ENCODE measurements around the gene IL18BP.

IL18BP gene

DNA sequence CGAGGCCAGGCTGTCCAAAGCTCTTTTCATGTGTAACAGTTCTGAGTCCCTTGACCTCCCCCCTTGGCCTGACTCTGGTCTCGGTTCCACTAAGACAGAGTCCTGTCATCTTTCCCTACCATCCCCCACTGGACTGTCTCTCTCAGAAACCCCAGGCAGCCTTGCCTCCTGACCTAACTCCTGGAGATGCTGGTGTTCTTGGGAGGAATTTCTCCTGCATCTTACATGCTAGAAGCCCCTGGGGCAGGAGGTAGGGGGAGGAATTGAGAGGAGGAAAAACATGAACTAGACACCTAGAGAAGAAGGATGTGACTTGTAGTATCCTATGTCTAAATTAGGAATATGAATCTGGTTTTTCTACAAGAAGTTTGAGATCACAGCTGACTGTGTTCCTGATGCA lies 648 bp upstream of the IL18BP start:
- no peak overlapping the region for H3K27ac ChIP-seq
- TF ChIP-seq, protein P1, sequence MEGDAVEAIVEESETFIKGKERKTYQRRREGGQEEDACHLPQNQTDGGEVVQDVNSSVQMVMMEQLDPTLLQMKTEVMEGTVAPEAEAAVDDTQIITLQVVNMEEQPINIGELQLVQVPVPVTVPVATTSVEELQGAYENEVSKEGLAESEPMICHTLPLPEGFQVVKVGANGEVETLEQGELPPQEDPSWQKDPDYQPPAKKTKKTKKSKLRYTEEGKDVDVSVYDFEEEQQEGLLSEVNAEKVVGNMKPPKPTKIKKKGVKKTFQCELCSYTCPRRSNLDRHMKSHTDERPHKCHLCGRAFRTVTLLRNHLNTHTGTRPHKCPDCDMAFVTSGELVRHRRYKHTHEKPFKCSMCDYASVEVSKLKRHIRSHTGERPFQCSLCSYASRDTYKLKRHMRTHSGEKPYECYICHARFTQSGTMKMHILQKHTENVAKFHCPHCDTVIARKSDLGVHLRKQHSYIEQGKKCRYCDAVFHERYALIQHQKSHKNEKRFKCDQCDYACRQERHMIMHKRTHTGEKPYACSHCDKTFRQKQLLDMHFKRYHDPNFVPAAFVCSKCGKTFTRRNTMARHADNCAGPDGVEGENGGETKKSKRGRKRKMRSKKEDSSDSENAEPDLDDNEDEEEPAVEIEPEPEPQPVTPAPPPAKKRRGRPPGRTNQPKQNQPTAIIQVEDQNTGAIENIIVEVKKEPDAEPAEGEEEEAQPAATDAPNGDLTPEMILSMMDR (IDR thresholded peaks at IDR 0.05) = no peak
- H3K9ac ChIP-seq = no peak overlapping the region
- no peak overlapping the region for H2AFZ ChIP-seq
- H3K9me3 ChIP-seq (ENCODE audit: control insufficient read depth, low read length) = no peaks in the 10 kb centered on the region
- H3K4me1 ChIP-seq = no peaks in the 10 kb centered on the region
- no peaks in the 10 kb centered on the region for H3K36me3 ChIP-seq (ENCODE audit: control insufficient read depth, insufficient read depth, low read length)
- H3K27me3 ChIP-seq (ENCODE audit: control insufficient read depth, insufficient read depth, low read length) = no peaks in the 10 kb centered on the region
- H3K4me3 ChIP-seq (ENCODE audit: low read depth, low read length) = no peak overlapping the region
- no peaks in the 10 kb centered on the region for H3K79me2 ChIP-seq
- H3K4me2 ChIP-seq (ENCODE audit: low read length) = no peak overlapping the region

DNA sequence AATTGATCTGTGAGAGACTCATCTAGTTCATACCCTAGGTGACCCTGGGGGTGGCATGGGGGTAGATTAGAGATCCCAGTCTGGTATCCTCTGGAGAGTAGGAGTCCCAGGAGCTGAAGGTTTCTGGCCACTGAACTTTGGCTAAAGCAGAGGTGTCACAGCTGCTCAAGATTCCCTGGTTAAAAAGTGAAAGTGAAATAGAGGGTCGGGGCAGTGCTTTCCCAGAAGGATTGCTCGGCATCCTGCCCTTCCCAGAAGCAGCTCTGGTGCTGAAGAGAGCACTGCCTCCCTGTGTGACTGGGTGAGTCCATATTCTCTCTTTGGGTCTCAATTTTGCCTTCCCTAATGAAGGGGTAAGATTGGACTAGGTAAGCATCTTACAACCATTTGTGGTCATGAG lies 653 bp downstream of the IL18BP start:
- Histone ChIP-seq H3K27ac (peak overlapping the region; percentile 47), H3K4me3 (ENCODE audit: low read depth, low read length) (no peak overlapping the region), H3K36me3 (ENCODE audit: control insufficient read depth, insufficient read depth, low read length) (no peaks in the 10 kb centered on the region), H3K9me3 (ENCODE audit: control insufficient read depth, low read length) (no peaks in the 10 kb centered on the region), H3K4me1 (no peaks in the 10 kb centered on the region), H2AFZ (no peak overlapping the region), H3K79me2 (no peaks in the 10 kb centered on the region), H3K4me2 (ENCODE audit: low read length) (no peak overlapping the region), H3K9ac (no peak overlapping the region), H3K27me3 (ENCODE audit: control insufficient read depth, insufficient read depth, low read length) (no peaks in the 10 kb centered on the region)
- TF ChIP-seq, protein P1 (IDR thresholded peaks at IDR 0.05) = no peak

DNA sequence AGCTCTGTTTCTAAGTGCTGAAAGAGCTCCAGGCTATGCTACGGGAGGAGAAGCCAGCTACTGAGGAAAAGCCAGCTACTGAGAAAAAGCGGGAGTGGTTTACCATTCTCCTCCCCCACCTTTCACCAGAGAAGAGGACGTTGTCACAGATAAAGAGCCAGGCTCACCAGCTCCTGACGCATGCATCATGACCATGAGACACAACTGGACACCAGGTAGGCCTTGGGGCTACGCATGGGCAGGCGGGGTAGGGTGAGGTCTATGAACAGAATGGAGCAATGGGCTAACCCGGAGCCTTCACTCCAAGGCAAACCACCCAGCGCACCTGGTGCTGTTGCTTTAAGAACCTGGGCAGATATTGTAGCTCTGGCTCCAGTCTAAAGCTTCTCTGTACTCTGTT lies 1.1 kb downstream of the IL18BP start:
- Histone ChIP-seq H3K4me1 (no peaks in the 10 kb centered on the region), H3K27ac (peak overlapping the region; percentile 47), H3K9me3 (ENCODE audit: control insufficient read depth, low read length) (no peaks in the 10 kb centered on the region), H3K79me2 (no peaks in the 10 kb centered on the region), H3K4me2 (ENCODE audit: low read length) (no peak overlapping the region), H3K27me3 (ENCODE audit: control insufficient read depth, insufficient read depth, low read length) (no peaks in the 10 kb centered on the region), H3K9ac (no peak overlapping the region), H3K4me3 (ENCODE audit: low read depth, low read length) (no peak overlapping the region), H3K36me3 (ENCODE audit: control insufficient read depth, insufficient read depth, low read length) (no peaks in the 10 kb centered on the region), H2AFZ (no peak overlapping the region)
- TF ChIP-seq, protein P1 (IDR thresholded peaks at IDR 0.05) = no peak

DNA sequence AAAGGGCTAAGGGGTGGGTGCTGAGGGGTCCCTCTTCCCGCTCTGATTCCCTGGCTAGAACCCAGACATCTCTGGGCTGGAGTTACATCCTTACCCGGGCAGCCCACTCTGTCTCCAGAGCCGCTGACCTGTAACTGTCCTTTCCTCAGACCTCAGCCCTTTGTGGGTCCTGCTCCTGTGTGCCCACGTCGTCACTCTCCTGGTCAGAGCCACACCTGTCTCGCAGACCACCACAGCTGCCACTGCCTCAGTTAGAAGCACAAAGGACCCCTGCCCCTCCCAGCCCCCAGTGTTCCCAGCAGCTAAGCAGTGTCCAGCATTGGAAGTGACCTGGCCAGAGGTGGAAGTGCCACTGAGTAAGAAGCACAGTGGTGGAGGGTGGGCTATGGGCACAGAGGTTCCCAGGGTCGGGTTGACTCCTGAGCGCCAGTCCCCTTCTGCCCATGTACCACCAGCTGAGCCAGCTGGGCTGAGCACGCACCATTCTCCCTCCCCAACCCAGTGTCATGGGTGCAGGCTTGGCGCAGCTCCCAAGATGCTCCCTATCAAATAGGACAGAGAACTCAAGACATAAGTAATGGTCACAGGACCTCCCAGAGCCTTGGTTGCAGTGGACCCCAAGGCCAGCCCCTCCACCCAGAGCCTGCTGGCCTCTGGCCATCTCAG lies 1.6 kb downstream of the IL18BP start:
- no peak overlapping the region for H2AFZ ChIP-seq
- H3K9ac ChIP-seq = no peak overlapping the region
- no peak overlapping the region for H3K27ac ChIP-seq
- no peaks in the 10 kb centered on the region for H3K36me3 ChIP-seq (ENCODE audit: control insufficient read depth, insufficient read depth, low read length)
- H3K79me2 ChIP-seq = no peaks in the 10 kb centered on the region
- TF ChIP-seq, protein P1 (IDR thresholded peaks at IDR 0.05) = no peak
- H3K9me3 ChIP-seq (ENCODE audit: control insufficient read depth, low read length) = no peaks in the 10 kb centered on the region
- peaks cover 4% of the 10 kb centered on the region for H3K4me1 ChIP-seq
- no peak overlapping the region for H3K4me3 ChIP-seq (ENCODE audit: low read depth, low read length)
- no peaks in the 10 kb centered on the region for H3K27me3 ChIP-seq (ENCODE audit: control insufficient read depth, insufficient read depth, low read length)
- no peak overlapping the region for H3K4me2 ChIP-seq (ENCODE audit: low read length)

DNA sequence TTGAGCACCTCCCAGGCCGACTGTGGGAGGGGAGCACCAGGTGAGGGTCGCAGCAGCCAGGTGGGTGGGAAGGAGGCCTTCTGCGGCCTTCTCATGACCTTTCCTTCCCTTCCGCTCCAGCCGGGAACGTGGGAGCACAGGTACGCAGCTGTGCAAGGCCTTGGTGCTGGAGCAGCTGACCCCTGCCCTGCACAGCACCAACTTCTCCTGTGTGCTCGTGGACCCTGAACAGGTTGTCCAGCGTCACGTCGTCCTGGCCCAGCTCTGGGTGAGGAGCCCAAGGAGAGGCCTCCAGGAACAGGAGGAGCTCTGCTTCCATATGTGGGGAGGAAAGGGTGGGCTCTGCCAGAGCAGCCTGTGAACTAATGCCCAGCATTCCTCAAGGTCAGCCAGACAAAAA lies 2.6 kb downstream of the IL18BP start:
- H3K27ac ChIP-seq = no peak overlapping the region
- H3K4me1 ChIP-seq = peaks cover 4% of the 10 kb centered on the region
- no peak overlapping the region for H3K9ac ChIP-seq
- H3K9me3 ChIP-seq (ENCODE audit: control insufficient read depth, low read length) = no peaks in the 10 kb centered on the region
- H2AFZ ChIP-seq = no peak overlapping the region
- no peak overlapping the region for H3K4me2 ChIP-seq (ENCODE audit: low read length)
- H3K36me3 ChIP-seq (ENCODE audit: control insufficient read depth, insufficient read depth, low read length) = no peaks in the 10 kb centered on the region
- H3K27me3 ChIP-seq (ENCODE audit: control insufficient read depth, insufficient read depth, low read length) = no peaks in the 10 kb centered on the region
- no peak overlapping the region for H3K4me3 ChIP-seq (ENCODE audit: low read depth, low read length)
- TF ChIP-seq, protein P1 (IDR thresholded peaks at IDR 0.05) = no peak
- H3K79me2 ChIP-seq = no peaks in the 10 kb centered on the region
